Endothelial cell (in vitro differentiated cells): ENCODE results near the gene TNIP2. TPM values are rescaled to one million over a fixed set of nuclear protein-coding genes. Genes with fewer than 3 reads are reported as not detected.

Experiments used
- DNase-seq: peaks from one replicate; pipeline ENCODE4 v3.0.0; 2021; ENCODE audit warnings: low spot score
- H3K27ac Mint-ChIP-seq: one replicate; pipeline ENCODE4 v1.8.0; 2021; ENCODE audit warnings: mixed read lengths, inconsistent platforms; ENCODE audit not compliant: unreplicated experiment
- H3K27me3 Mint-ChIP-seq: one replicate; pipeline ENCODE4 v1.8.0; 2021; ENCODE audit warnings: mild to moderate bottlenecking, moderate library complexity, mixed read lengths, inconsistent platforms; ENCODE audit not compliant: unreplicated experiment
- H3K36me3 Mint-ChIP-seq: one replicate; pipeline ENCODE4 v1.8.0; 2021; ENCODE audit warnings: mild to moderate bottlenecking, low read depth, mixed read lengths, inconsistent platforms; ENCODE audit not compliant: unreplicated experiment
- H3K4me1 Mint-ChIP-seq: one replicate; pipeline ENCODE4 v1.8.0; 2021; ENCODE audit warnings: mild to moderate bottlenecking, mixed read lengths, inconsistent platforms; ENCODE audit not compliant: unreplicated experiment
- H3K4me3 Mint-ChIP-seq: one replicate; pipeline ENCODE4 v1.8.0; 2021; ENCODE audit warnings: mild to moderate bottlenecking, mixed read lengths, inconsistent platforms; ENCODE audit not compliant: unreplicated experiment
- H3K9me3 Mint-ChIP-seq: one replicate; pipeline ENCODE4 v1.8.0; 2021; ENCODE audit warnings: mixed read lengths, inconsistent platforms; ENCODE audit not compliant: unreplicated experiment
- CTCF ChIP-seq: fragments of 200-600 bp; sonication (generic); IDR thresholded peaks from one replicate; pipeline ENCODE4 v1.5.0; 2021; ENCODE audit warnings: antibody characterized with exemption; ENCODE audit not compliant: unreplicated experiment
- total RNA-seq: library from RNA; stranded (reverse); fragmentation: NEBNext Ultra II Directional; extraction: Animal tissue kit (Norgen Biotek cat#: 25700); gene quantifications from one replicate; pipeline ENCODE4 v1.2.1, GENCODE V29; 2021; ENCODE audit not compliant: unreplicated experiment

TNIP2 gene
- total RNA-seq, 1 donor from 2014 or later, result 29.3 TPM

GRCh38 chr4:2733001-2733843 lies 22.9 kb downstream of the TNIP2 start:
- Mint-ChIP-seq H3K9me3 (no peaks in the 10 kb centered on the region), H3K4me3 (peak overlapping the region; percentile 51), H3K36me3 (peaks cover 23% of the 10 kb centered on the region)

GRCh38 chr4:2732526-2732925 lies 23.6 kb downstream of the TNIP2 start:
- Mint-ChIP-seq H3K4me3 (peak overlapping the region; percentile 51), H3K9me3 (no peaks in the 10 kb centered on the region), H3K27ac (no peak overlapping the region), H3K36me3 (peaks cover 21% of the 10 kb centered on the region), H3K27me3 (peaks cover 13% of the 10 kb centered on the region), H3K4me1 (peaks cover 4% of the 10 kb centered on the region)
- no peak for DNase-seq
- no peak for TF ChIP-seq CTCF

More at GRCh38 chr4:2733001-2733843, 22.9 kb downstream of the TNIP2 start:
- no peak for DNase-seq
- TF ChIP-seq CTCF, result no peak
- Mint-ChIP-seq H3K4me1 (peaks cover 4% of the 10 kb centered on the region), H3K27me3 (peaks cover 13% of the 10 kb centered on the region), H3K27ac (no peak overlapping the region)

- Mint-ChIP-seq H3K4me3 (peak overlapping the region; percentile 13), H3K27me3 (peaks cover 13% of the 10 kb centered on the region), H3K27ac (no peak overlapping the region), H3K4me1 (peaks cover 4% of the 10 kb centered on the region), H3K36me3 (peaks cover 21% of the 10 kb centered on the region), H3K9me3 (no peaks in the 10 kb centered on the region)
- no peak for TF ChIP-seq CTCF
- DNase-seq, result no peak
These were observed 24.2 kb downstream of the TNIP2 start for GRCh38 chr4:2731907-2732317.

- H3K4me1 Mint-ChIP-seq, result peaks cover 1% of the 10 kb centered on the region
- H3K27ac Mint-ChIP-seq, result no peak overlapping the region
- H3K9me3 Mint-ChIP-seq, result no peaks in the 10 kb centered on the region
- peaks cover 12% of the 10 kb centered on the region for H3K36me3 Mint-ChIP-seq
- H3K4me3 Mint-ChIP-seq, result no peak overlapping the region
- peaks cover 9% of the 10 kb centered on the region for H3K27me3 Mint-ChIP-seq
- DNase-seq, result no peak
- TF ChIP-seq CTCF, result no peak
These were observed 26.6 kb downstream of the TNIP2 start for GRCh38 chr4:2729533-2729875.

- Mint-ChIP-seq H3K27ac (no peak overlapping the region), H3K9me3 (no peaks in the 10 kb centered on the region), H3K4me3 (no peak overlapping the region), H3K27me3 (peaks cover 9% of the 10 kb centered on the region), H3K4me1 (no peaks in the 10 kb centered on the region), H3K36me3 (peaks cover 12% of the 10 kb centered on the region)
- DNase-seq, result no peak
- no peak for TF ChIP-seq CTCF
These were observed 27.2 kb downstream of the TNIP2 start for GRCh38 chr4:2728806-2729532.
